ENCODE results near the gene RAP1A. TPM values are rescaled to one million over a fixed set of nuclear protein-coding genes. Genes with fewer than 3 reads are reported as not detected.

The RAP1A gene
- polyA plus RNA-seq, 1 experiment: 78.1 TPM

DNA sequence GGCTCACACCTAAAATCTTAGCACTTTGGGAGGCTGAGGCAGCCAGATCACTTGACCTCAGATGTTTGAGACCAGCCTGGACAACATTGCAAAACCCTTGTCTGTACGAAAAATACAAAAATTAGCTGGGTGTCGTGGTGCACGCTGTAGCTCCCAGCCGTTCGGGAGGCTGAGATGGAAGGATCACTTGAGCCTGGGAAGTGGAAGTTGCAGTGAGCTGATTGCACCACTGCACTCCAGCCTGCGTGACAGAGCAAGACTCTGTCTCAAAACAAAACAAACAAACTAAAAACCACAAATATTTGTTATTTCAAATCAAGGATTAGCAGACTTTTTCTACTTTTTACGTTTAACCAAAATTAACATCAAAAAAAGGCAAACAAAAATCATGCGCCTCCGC, 88.3 kb downstream of the RAP1A start:
- DNase-seq (ENCODE audit: low read depth, low spot score): no peak
- CTCF ChIA-PET: interaction anchor here (0.6 to 2.4 kb wide), 4 partner anchors 39 to 226 kb away, joined by 3 to 10 read pairs (median 4); no protein-coding TSS in a partner anchor
- no peak overlapping the region for H3K4me3 ChIP-seq (ENCODE audit: low read depth, low read length)
- no peaks in the 10 kb centered on the region for H3K27me3 ChIP-seq (ENCODE audit: control insufficient read depth, insufficient read depth, low read length)
- no peak for TF ChIP-seq CTCF (IDR thresholded peaks at IDR 0.05; ENCODE audit: low read depth, low read length)
- POLR2A ChIA-PET: no interaction called here
- H3K9me3 ChIP-seq (ENCODE audit: control insufficient read depth, insufficient read depth, low read length): no peaks in the 10 kb centered on the region
- no peak overlapping the region for H3K27ac ChIP-seq (ENCODE audit: low read depth, low read length)

GRCh38 chr1:111709986-111710385, 90.4 kb downstream of the RAP1A start:
- Histone ChIP-seq H3K27ac (ENCODE audit: low read depth, low read length) (no peak overlapping the region), H3K9me3 (ENCODE audit: control insufficient read depth, insufficient read depth, low read length) (no peaks in the 10 kb centered on the region), H3K4me3 (ENCODE audit: low read depth, low read length) (no peak overlapping the region), H3K27me3 (ENCODE audit: control insufficient read depth, insufficient read depth, low read length) (no peaks in the 10 kb centered on the region)
- CTCF ChIA-PET: interaction anchor here (1.3 to 7.4 kb wide), 4 partner anchors 59 to 228 kb away, joined by 5 to 102 read pairs (median 45); no protein-coding TSS in a partner anchor
- POLR2A ChIA-PET: no interaction called here
- TF ChIP-seq CTCF (IDR thresholded peaks at IDR 0.05; ENCODE audit: low read depth, low read length): no peak
- DNase-seq (ENCODE audit: low read depth, low spot score): no peak

DNA sequence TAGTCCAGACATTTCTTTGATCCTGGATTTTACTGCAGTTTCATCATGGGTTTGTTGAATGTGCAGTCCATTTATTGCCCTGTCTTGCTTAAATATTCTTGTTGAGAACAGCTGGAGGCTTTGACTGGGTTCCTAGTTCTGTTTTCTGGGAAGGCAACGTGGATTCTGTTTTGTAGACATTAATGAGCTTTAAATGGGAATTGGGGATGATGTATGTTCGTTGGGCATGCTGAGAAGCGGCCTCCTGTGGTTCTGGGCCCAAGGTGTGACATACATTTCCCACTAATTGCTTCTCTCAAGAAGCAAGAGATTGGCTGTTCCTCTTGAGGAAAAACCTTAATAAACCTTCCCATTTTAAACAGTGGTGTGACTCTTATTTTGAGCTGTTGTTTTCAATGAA, 96.7 kb downstream of the RAP1A start:
- POLR2A ChIA-PET: no interaction called here
- no peak for TF ChIP-seq CTCF (IDR thresholded peaks at IDR 0.05; ENCODE audit: low read depth, low read length)
- no peak for DNase-seq (ENCODE audit: low read depth, low spot score)

GRCh38 chr1:111717450-111717849, 97.9 kb downstream of the RAP1A start:
- Histone ChIP-seq H3K9me3 (ENCODE audit: control insufficient read depth, insufficient read depth, low read length) (no peaks in the 10 kb centered on the region), H3K27me3 (ENCODE audit: control insufficient read depth, insufficient read depth, low read length) (no peaks in the 10 kb centered on the region), H3K27ac (ENCODE audit: low read depth, low read length) (no peak overlapping the region), H3K4me3 (ENCODE audit: low read depth, low read length) (no peak overlapping the region)
- ChIA-PET CTCF (no interaction called here), POLR2A (no interaction called here)
- no peak for TF ChIP-seq CTCF (IDR thresholded peaks at IDR 0.05; ENCODE audit: low read depth, low read length)
- no peak for DNase-seq (ENCODE audit: low read depth, low spot score)

More for the DNA sequence above, 96.7 kb downstream of the RAP1A start:
- Histone ChIP-seq H3K9me3 (ENCODE audit: control insufficient read depth, insufficient read depth, low read length) (no peaks in the 10 kb centered on the region), H3K27ac (ENCODE audit: low read depth, low read length) (no peak overlapping the region), H3K4me3 (ENCODE audit: low read depth, low read length) (no peak overlapping the region), H3K27me3 (ENCODE audit: control insufficient read depth, insufficient read depth, low read length) (no peaks in the 10 kb centered on the region)
- CTCF ChIA-PET: interaction anchor here (0.6 to 7.4 kb wide), 12 partner anchors 9 to 901 kb away, joined by 3 to 105 read pairs (median 56); partner anchors contain the start of genes DDX20 and INKA2

GRCh38 chr1:111719135-111719534, 99.5 kb downstream of the RAP1A start:
- Histone ChIP-seq H3K27me3 (ENCODE audit: control insufficient read depth, insufficient read depth, low read length) (no peaks in the 10 kb centered on the region), H3K27ac (ENCODE audit: low read depth, low read length) (no peak overlapping the region), H3K4me3 (ENCODE audit: low read depth, low read length) (no peak overlapping the region), H3K9me3 (ENCODE audit: control insufficient read depth, insufficient read depth, low read length) (no peaks in the 10 kb centered on the region)
- TF ChIP-seq CTCF (IDR thresholded peaks at IDR 0.05; ENCODE audit: low read depth, low read length): no peak
- ChIA-PET CTCF (interaction anchor here (0.8 to 1.4 kb wide), 2 partner anchors 36 to 237 kb away, joined by 3 to 4 read pairs; no protein-coding TSS in a partner anchor), POLR2A (interaction anchor here (1.0 kb wide), 1 partner anchor 9 kb away, joined by 3 read pairs; no protein-coding TSS in a partner anchor)
- DNase-seq (ENCODE audit: low read depth, low spot score): no peak
